ENCODE results near the gene CDH4. TPM values are rescaled to one million over a fixed set of nuclear protein-coding genes. Genes with fewer than 3 reads are reported as not detected.

The CDH4 gene
- total and polyA plus RNA-seq, 2 donors (not counting 3 experiments of a cell fraction or from before 2014, with no cell fraction given), result 0.17 to 0.51 TPM

- no peaks in the 10 kb centered on the region for H4K20me1 ChIP-seq (replicated peaks; ENCODE audit: control insufficient read depth, extremely low read depth, insufficient read depth, low read length)
- no peak overlapping the region for H2AFZ ChIP-seq (ENCODE audit: low read depth, low read length)
- H3K4me2 ChIP-seq (ENCODE audit: insufficient read depth, low read length), result no peak overlapping the region
- CTCF ChIA-PET, result no interaction called here
- H3K4me1 ChIP-seq (ENCODE audit: control insufficient read depth, extremely low read depth, insufficient read depth, low read length), result no peaks in the 10 kb centered on the region
- peaks cover 2% of the 10 kb centered on the region for H3K9me3 ChIP-seq (replicated peaks; ENCODE audit: control insufficient read depth, insufficient read depth, low read length)
- no TSS peak for BruUV-seq (replicated peaks)
- TF ChIP-seq POLR2A (IDR thresholded peaks at IDR 0.05; ENCODE audit: low read depth, low read length) (no peak), POLR2AphosphoS5 (IDR thresholded peaks at IDR 0.05; ENCODE audit: insufficient read depth, low read depth, low read length) (no peak), EZH2 (IDR thresholded peaks at IDR 0.05; ENCODE audit: borderline replicate concordance, low read depth, low read length, severe bottlenecking) (no peak), GATA2 (IDR thresholded peaks at IDR 0.05; ENCODE audit: insufficient read depth, insufficient read length, low read depth, low read length) (no peak), MAX (IDR thresholded peaks at IDR 0.05; ENCODE audit: insufficient read depth, insufficient read length) (no peak), FOS (IDR thresholded peaks at IDR 0.05; ENCODE audit: borderline replicate concordance, insufficient read depth, low read length) (no peak), JUN (IDR thresholded peaks at IDR 0.05; ENCODE audit: borderline replicate concordance, insufficient read depth, insufficient read length, low read depth) (no peak), CTCF (IDR thresholded peaks at IDR 0.05; ENCODE audit: extremely low read depth in 1 of 2, insufficient read depth in 1 of 2, low read depth in 1 of 2, low read length in 2 of 2) (no peak), MYC (IDR thresholded peaks at IDR 0.05; ENCODE audit: low read depth, low read length) (no peak)
- no peak overlapping the region for H3K27ac ChIP-seq (ENCODE audit: insufficient read depth, low read depth, low read length)
- no peak overlapping the region for H3K4me3 ChIP-seq (replicated peaks in 1 of 3; ENCODE audit: insufficient read depth in 1 of 3, low read depth in 1 of 3, low read length in 3 of 3)
- FAIRE-seq (no peak), DNase-seq (ENCODE audit: low read depth, low spot score) (no peak)
- dilution Hi-C loops (cut with MboI; ENCODE audit: extremely low pct_ligation_motif_present, low sequenced_read_pairs) (no loop called here), intact Hi-C loops (cut with micrococcal nuclease) (no loop called here)
- no peaks in the 10 kb centered on the region for H3K9me1 ChIP-seq (replicated peaks; ENCODE audit: control insufficient read depth, extremely low read depth, insufficient read depth, low read length)
- no peaks in the 10 kb centered on the region for H3K79me2 ChIP-seq (ENCODE audit: control insufficient read depth, insufficient read depth, low read length)
- H3K27me3 ChIP-seq (ENCODE audit: control insufficient read depth in 2 of 2, insufficient read depth in 2 of 2, low read length in 2 of 2), result no peaks in the 10 kb centered on the region
- POLR2A ChIA-PET, result no interaction called here
- H3K36me3 ChIP-seq (ENCODE audit: control insufficient read depth in 2 of 2, extremely low read depth in 1 of 2, insufficient read depth in 2 of 2, low read length in 2 of 2), result no peaks in the 10 kb centered on the region
- H3K9ac ChIP-seq (replicated peaks; ENCODE audit: extremely low read depth, insufficient read depth, low read length), result no peak overlapping the region
These were observed 482.9 kb downstream of the CDH4 start for GRCh38 chr20:61734733-61735502.

Measured in endothelial cell of umbilical vein (primary cell).